AG09309 (cell line): ENCODE measurements around the gene RSRC1.

ENCODE experiments used
- DNase-seq: peaks from one replicate; pipeline ENCODE4 v3.0.0-alpha.2; 2010; ENCODE audit warnings: low read depth
- H3K4me3 ChIP-seq: 2 replicates; pipeline ENCODE4 v1.5.1; 2011; ENCODE audit warnings: mild to moderate bottlenecking, low read depth, low read length, moderate library complexity; ENCODE audit not compliant: control insufficient read depth
- TF ChIP-seq, protein P1 (sequence below): IDR thresholded peaks from 2 replicates; pipeline ENCODE4 v1.5.1; 2011; ENCODE audit warnings: mild to moderate bottlenecking, low read depth, low read length, inconsistent platforms; ENCODE audit not compliant: insufficient read depth, control insufficient read depth; ENCODE audit errors: missing control alignments

The RSRC1 gene

DNA sequence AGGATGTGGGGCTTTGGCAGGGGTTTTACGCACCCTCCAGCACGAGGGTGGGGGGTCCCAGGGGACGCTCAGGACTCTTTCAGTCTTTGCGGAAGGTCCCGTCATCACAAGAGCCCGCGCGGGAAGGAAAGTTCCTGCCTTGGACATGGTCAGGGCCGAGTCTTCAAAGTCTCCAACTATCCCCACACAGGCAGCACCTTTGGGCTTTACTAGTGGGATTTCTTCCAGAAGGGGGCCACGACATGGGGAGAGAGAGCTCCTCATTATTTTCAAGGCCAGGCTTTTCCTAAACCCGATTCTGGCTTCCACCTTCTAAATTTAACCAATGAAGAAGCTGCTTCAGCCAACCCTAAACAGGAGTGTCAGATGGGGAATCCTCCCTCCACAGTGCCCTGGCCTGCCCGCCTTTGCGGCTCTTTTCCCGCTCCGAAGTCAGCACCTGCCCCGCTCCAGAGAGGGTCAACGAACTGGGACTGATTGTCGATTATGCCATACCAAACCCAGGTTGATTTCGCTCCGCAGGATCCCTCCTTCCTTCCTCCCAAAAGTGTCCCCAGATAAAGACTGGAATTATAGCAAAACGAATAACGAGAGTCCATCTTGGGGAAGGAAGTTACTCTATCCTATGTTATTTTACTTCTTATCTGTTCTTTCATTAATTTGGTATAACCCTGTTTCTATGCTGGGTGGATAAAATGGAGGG lies 14.6 kb upstream of the RSRC1 start:
- H3K4me3 ChIP-seq, result no peak overlapping the region
- no peak for DNase-seq

DNA sequence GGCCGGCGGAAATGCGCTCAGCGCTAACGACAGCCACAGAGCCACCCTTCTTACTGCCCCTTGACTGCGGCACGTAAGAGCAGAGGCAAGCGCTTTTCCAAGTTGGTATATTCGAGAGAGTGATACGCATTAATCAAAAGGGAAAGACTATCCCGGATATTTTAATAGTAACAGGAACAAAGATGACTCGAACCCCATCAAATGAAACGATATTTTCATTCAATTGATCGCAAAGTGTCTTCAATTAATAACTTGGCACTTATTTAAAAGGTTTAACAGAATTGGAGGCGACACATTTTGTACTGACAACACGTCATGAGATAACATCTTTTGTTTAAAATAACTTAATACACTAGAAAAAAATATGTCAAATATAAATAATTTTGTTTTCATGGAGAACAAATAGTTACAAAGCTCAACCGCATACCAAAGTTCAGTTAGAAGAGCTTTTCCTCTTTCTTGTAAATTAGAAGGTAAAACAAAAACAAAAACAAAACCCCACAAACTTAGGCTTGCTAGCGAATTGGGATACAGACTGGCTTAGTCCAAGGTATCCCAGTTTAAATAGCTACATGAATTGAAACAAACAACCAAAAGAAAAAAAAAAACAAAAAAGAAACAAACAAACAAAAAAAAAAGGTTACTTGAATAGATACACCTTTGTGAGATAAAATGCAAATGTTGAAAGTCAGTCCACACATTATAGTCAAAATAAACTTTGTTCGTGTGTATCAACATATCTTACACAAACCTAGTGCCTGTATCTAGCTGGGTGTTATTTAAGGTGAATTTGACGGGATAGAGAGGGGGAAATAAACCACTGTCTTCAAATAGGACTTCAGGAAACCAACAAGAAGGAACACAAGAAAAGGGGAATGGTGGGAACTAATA lies 13.8 kb upstream of the RSRC1 start:
- DNase-seq, result no peak
- no peak overlapping the region for H3K4me3 ChIP-seq
- TF ChIP-seq, protein P1, sequence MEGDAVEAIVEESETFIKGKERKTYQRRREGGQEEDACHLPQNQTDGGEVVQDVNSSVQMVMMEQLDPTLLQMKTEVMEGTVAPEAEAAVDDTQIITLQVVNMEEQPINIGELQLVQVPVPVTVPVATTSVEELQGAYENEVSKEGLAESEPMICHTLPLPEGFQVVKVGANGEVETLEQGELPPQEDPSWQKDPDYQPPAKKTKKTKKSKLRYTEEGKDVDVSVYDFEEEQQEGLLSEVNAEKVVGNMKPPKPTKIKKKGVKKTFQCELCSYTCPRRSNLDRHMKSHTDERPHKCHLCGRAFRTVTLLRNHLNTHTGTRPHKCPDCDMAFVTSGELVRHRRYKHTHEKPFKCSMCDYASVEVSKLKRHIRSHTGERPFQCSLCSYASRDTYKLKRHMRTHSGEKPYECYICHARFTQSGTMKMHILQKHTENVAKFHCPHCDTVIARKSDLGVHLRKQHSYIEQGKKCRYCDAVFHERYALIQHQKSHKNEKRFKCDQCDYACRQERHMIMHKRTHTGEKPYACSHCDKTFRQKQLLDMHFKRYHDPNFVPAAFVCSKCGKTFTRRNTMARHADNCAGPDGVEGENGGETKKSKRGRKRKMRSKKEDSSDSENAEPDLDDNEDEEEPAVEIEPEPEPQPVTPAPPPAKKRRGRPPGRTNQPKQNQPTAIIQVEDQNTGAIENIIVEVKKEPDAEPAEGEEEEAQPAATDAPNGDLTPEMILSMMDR, result no peak

More for the DNA sequence above, 14.6 kb upstream of the RSRC1 start:
- TF ChIP-seq, protein P1, result no peak

GRCh38 chr3:158097081-158097592 lies 12.8 kb upstream of the RSRC1 start:
- TF ChIP-seq, protein P1, result no peak
- no peak overlapping the region for H3K4me3 ChIP-seq
- DNase-seq, result no peak

DNA sequence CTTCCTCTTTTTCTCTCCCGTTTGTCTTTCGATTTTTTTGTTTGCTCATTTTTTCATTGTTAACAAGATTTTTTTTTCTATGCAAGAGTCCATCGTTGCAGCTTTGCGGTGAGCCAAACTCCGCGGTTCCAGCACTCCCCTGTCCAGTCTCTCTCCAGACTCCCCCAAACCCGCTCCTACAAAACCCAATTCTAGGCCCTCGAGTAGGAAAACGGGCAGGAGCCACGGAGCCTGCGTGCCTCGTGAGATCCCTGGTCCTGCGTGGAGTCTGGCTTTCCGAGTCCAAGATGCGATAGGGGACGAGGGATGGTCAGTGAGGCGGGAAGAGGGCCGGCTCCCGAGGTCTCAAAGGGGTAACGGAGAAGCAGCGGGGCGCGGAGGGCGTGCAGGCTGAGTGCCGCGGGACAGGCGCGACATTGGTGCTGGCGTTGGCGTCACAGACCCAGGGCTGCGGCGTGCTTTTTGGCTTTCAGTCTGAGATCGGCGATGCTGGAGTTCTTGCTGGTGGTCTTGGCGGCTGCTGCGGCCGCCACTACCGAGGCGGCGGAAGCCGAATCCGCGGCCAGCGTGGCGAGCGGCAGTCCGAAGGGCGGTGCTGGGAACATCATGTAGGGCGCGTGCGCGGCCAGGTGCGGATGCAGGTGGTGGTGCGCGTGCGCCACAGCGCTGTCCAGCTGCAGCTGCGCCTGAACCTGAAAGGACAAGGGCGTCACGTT lies 12.1 kb upstream of the RSRC1 start:
- peak overlapping the region; percentile 24 for H3K4me3 ChIP-seq
- TF ChIP-seq, protein P1, result no peak

GRCh38 chr3:158098309-158098639 lies 11.6 kb upstream of the RSRC1 start:
- no peak overlapping the region for H3K4me3 ChIP-seq
- no peak for DNase-seq
- TF ChIP-seq, protein P1, result no peak

More for the DNA sequence above, 12.1 kb upstream of the RSRC1 start:
- no peak for DNase-seq

GRCh38 chr3:158098834-158099424 lies 11.0 kb upstream of the RSRC1 start:
- no peak overlapping the region for H3K4me3 ChIP-seq
- TF ChIP-seq, protein P1, result no peak
- DNase-seq, result no peak
